DMS53 (cell line): ENCODE data around the gene SYNJ2BP.
A peak's percentile ranks its signal among the peaks of the same experiment; 100 is the strongest.
"Not testable (repeated sequence)": the region's sequence is repeated elsewhere in the genome, so short reads cannot be mapped to it uniquely, and the experiment has no call there.

Source experiments
- DNase-seq: peaks from one replicate; lab custom pipeline; 2025; lab: John Stamatoyannopoulos, UW

SYNJ2BP gene

GRCh38 chr14:70416725-70417349 lies at the start of gene SYNJ2BP:
Gene SYNJ2BP, minus strand, starts transcription at chr14:70417090. Its CDS starts 127 bp downstream, at chr14:70416963.
- DNase-seq: peak; percentile 90

GRCh38 chr14:70454731-70455130 lies 37.8 kb upstream of the SYNJ2BP start:
- DNase-seq: no peak

DNA sequence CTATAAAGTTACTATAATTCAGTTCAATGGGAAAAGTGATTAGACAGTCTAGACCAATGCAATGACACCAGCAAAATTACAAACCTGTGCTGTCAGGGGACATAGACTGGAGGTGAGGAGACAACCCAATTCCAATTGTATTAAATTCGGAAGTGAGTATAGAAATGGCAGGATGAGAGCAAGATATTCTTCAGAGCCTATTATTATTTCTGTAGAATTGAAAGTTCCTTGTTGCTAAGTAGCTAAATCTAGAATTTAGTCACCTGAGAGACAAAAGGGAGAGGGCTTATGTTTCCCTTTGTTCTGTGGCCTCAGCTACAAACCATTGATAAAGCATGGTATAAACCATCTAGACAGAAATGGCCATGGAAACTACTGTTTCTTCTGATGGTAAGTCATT lies 35.0 kb upstream of the SYNJ2BP start, which contains the start of gene ADAM21:
Gene ADAM21, plus strand, starts transcription at position 301 of the 400 bp plus-strand sequence. CDS start 5,326 bp downstream, outside the sequence.
- no peak for DNase-seq

GRCh38 chr14:70448633-70449340 lies 31.9 kb upstream of the SYNJ2BP start:
- DNase-seq: peak; percentile 70

DNA sequence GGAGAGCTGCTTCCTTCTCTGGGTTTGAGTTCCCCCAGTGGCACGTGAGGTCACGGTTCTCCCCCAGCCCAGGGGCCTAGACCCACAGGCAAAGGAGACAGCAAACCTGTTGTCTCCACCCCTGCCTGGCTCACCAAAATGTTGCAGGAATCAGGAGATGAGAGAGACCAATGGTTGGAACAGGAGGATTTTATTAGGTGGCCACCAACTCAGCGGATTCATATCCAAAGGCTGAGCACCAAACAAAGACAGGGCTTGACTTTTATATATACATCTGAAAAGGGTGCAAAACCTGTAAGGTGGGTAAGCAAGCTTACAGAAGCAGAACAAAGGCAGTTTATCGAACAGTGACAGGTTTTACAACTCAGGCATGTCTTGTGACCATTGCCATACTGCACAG lies 25.9 kb upstream of the SYNJ2BP start:
- DNase-seq: peak; percentile 22

- DNase-seq: no peak
Observed at GRCh38 chr14:70441641-70442040, 24.8 kb upstream of the SYNJ2BP start.

DNA sequence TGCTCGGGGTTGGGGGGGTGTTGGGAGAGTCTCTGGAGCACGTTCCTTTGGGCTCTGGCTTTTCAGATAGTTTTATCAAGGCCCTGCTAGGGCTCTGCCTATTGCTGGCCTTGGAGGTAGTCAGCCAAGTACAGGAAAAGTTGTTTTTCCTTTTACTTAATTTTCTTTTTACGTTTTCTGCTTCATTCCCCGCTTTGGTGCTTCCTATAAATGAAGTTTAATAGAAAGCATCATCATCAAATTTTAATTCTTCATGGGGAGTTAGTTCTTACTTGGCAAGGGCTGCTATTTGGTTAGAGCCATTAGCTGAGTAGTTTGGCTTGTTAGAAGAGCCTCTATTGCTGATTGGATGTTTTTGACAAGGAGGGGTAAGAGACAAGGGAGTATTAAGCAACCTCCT lies 20.0 kb upstream of the SYNJ2BP start:
- no peak for DNase-seq

DNA sequence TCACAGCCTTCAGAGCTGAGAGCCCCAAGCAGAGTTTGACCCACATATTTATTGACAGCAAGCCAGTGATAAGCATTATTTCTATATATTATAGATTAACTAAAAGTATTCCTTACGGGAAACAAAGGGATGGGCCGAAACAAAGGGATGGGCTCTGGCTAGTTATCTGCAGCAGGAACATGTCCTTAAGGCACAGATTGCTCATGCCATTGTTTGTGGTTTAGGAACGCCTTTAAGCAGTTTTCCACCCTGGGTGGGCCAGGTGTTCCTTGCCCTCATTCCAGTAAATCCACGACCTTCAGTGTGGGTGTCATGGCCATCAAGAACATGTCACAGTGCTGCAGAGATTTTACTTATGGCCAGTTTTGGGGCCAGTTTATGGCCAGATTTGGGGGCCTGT lies 9.7 kb upstream of the SYNJ2BP start:
- not testable (repeated sequence) for DNase-seq

- peak; percentile 40 for DNase-seq
Observed at GRCh38 chr14:70425354-70425753, 8.5 kb upstream of the SYNJ2BP start.

- no peak for DNase-seq
Observed at GRCh38 chr14:70422538-70422937, 5.6 kb upstream of the SYNJ2BP start.

GRCh38 chr14:70419270-70419931 lies 2.5 kb upstream of the SYNJ2BP start:
- DNase-seq: not testable (repeated sequence)

DNA sequence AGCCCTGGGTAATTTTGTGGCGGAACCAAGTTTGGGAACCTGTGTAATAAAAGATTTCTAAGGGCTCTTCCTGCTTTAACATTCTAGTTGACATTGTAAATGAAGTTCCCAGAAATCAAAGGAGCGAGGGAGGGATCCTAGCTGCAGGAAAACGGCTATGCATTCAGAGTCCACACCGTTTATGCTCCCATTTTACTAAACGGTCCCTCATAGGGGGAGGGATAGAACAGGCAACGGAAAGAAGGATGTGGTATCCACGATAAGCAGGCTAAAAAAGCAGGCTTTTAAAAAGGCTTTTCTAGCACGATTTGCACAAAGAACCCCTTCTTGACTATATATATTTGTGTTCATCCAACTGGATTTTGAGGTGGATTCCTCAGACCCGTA lies 559 bp downstream of the SYNJ2BP start:
- DNase-seq: peak; percentile 63

DNA sequence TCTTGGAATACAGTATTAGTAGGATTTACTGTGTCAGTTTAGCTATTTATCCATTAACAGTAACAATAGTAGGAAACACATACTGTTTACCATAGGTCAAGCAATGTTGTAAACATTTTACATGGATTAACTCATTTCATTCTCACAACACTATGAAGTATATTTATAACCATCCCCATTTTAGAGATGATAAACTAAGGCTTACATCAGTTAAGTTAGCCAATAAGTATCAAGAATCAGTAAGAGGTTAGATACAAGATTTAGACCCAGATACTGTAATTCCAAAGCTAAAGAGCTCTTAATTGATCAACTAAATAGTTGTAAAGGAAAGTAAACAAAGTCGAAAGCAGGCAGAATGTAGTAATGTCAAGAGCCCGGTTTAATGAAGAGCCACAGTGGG lies 1.1 kb downstream of the SYNJ2BP start:
- DNase-seq: no peak

DNA sequence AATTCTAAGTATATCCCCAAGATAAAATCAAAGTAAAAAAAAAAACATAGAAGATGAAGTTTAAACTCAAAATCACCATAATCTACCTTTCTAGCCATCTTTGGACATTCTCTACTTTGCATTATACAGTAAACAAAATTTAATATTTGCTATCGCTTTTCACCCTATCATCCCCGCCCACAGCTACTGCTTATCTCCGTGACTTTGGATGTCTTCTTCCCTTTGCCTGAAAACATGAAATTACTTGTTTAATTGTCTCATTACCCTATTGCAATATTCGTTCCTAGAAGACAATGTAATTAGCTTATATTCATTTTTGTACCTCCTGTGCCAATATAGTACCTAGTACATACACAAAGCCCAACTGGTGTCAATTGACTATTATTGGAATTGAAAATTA lies 9.3 kb downstream of the SYNJ2BP start:
- DNase-seq: no peak

DNA sequence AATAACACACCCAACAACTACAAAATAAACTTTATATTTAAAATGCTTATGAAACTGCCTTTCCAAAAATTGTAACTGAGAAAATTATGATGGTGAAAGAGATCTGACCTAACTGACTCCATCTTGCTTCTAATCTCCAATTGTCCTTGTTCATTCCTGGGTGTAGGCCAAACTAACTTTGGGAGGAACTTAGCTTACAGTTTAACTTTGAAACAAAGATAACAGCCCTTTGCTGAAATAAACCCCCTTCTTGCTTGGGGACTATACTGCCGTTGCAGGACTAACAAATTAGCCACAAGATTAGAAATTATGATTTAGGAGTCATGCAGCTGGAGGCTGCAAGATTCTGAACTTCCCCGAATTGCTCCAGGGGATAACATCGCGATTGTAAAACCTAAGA lies 10.7 kb downstream of the SYNJ2BP start:
- not testable (repeated sequence) for DNase-seq

DNA sequence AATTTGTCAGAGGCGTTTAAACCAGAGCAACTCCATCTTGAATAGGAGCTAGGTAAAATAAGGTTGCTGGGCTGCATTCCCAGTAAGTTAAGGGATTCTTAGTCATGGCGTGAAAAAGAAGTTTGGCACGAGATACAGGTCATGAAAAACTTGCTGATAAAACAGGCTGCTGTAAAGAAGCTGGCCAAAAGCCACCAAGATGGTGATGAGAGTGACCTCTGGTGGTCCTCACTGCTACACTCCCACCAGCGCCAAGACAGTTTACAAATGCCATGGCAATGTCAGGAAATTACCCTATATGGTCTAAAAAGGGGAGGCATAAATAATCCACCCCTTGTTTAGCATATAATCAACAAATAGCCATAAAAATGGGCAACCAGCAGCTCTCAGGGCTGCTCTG lies 13.6 kb downstream of the SYNJ2BP start:
- not testable (repeated sequence) for DNase-seq

DNA sequence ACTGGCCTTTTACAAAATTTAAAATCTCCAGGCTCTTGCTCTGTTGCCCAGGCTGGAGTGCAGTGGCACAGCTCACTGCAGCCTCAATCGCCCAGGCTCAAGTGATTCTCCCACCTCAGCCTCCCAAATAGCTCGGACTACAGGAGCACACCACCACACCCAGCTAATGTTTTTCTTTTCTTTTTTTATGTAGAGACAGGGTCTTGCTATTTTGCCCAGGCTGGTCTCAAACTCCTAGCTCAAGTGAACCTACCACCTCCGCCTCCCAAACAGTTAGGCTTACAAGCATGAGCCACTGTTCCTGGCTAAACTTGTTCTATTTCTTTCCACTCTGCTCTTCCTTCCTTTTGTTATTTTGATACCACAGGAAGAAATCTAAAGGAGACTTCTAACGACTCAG lies 15.2 kb downstream of the SYNJ2BP start:
- no peak for DNase-seq

- DNase-seq: no peak
Observed at GRCh38 chr14:70398706-70399431, 18.0 kb downstream of the SYNJ2BP start.

DNA sequence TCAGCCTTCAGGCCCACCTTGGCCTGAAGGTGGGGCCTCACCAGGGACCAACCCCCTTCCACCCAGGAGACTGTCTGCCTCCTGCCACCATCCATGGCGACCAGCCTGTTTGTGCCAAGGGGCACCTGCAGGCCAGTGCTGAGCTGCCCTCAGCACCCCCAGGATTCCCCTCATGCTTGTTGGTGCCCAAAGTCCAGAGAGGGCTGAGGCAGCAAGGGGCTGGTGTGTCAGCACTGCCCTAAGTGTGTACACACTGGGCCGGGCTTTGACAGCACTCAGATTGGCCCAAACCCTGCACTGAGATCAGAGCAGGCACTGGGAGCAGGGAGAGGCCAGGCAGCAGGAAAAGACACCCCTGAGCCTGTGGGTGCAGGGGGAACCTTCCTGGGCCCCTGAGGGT lies 18.6 kb downstream of the SYNJ2BP start:
- DNase-seq: no peak

- no peak for DNase-seq
Observed at GRCh38 chr14:70397746-70398145, 19.1 kb downstream of the SYNJ2BP start.

DNA sequence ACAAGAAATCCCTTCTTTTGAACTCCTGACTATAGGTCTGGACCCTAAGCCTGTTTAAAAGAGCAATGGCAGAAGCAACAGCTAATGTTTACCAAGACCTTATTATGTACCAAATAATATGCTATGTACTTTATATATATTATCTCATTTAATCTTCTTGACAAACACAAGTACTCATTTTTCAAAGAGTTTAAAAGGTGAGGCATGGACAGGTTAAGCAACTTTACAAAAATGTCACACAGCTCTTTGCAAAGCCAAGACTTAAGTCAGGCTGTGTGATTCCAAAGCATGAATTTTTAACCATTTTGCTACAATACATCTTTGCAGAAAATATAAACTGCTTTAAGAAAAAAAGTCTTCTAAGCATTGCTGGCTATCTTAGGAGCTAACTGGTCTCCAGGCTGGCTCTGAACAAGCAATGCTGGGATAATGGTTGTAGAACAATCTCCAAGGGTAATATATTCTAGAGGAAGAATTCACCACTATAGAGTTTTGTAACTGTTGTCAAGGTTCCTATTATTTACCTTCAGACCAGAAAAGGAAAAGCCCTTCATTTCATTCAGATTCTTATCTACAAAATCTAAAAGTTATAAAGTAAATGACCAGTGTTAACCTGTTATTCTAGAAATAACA lies 22.1 kb downstream of the SYNJ2BP start:
- no peak for DNase-seq

- DNase-seq: no peak
Observed at GRCh38 chr14:70392676-70393075, 24.2 kb downstream of the SYNJ2BP start.
